HG03565 (cell line): ENCODE measurements around the gene TFDP3.

ENCODE experiments used
- ATAC-seq: cut with Tn5 transposase; IDR thresholded peaks from one replicate; pipeline ENCODE4 v1.9.1; 2021; ENCODE audit warnings: mild to moderate bottlenecking, moderate library complexity; ENCODE audit not compliant: unreplicated experiment

TFDP3 gene

DNA sequence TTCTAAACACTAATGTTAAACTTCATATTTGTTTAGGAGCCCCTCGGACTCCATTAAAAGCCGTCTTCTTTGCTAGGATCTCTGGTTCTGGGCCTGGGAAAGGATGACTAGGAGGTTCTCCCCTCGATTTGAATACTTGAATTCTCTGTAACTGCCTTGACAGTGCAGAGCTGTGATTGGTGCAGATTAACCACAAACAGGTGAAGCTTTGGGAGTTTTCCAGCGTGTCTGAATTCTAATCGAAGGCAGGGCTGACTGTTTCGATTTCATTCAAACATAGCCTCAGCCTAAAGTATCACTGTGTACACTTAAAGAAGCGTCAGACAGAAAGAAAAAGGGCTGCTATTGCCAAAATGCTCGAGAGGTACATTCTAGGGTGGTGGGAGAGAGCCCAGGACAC lies 29.0 kb downstream of the TFDP3 start:
- ATAC-seq = no peak

DNA sequence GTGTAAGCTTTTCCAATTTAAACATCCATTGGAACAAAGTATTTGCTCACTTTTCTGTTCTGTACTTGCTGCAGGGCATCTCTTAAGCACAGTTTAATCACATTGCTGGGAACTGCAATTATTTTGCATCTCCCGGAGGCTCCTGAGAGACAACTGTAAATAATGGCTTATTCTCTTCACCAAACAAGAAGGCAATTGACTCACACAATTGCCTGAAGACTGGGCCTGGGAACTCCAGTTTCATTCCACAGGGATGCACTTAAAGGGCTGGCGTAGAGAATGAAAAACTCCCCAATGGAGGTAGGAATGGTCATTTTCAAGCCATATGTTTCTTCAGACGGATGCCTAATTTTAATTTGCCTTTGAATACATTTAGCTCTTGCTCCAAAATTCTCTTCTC lies 29.5 kb downstream of the TFDP3 start:
- ATAC-seq = no peak

DNA sequence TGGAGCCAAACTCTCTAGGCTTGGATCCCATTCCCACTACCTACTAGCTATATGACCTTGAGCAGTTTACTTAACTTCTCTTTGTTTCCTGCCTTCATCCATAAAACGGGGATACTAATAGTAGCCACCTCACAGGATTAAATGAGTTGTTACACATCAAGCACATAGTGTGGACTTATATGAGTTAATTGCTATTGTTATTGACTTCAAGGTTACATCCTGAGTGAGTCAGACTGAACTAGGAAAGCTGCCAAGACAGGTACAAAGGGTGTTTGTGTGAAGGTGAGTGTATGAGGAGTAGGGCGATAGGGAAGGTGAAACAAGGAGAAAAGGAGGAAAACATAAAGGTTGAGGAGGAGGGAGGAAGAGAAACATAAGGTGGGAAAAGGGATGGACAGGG lies 32.2 kb downstream of the TFDP3 start:
- no peak for ATAC-seq

DNA sequence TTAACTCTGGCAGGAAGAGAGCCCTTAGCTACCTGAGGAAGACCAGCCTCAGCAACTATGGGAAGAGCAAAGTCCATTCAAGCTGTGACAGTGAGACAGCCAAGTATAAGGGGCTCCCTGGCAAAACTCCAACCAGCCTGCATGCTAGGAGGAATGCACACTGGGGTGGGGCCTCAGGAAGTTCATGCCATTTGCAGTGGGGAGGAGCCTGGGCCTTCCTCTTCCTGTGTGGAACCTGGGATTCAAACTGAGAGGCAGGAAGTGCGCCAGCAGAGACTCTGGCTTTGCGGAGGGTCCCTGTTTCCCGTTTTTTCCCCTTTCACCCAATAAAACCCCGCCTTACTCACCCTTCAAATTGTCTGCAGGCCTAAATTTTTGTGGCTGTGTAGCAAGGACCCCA lies 33.0 kb downstream of the TFDP3 start:
- no peak for ATAC-seq

DNA sequence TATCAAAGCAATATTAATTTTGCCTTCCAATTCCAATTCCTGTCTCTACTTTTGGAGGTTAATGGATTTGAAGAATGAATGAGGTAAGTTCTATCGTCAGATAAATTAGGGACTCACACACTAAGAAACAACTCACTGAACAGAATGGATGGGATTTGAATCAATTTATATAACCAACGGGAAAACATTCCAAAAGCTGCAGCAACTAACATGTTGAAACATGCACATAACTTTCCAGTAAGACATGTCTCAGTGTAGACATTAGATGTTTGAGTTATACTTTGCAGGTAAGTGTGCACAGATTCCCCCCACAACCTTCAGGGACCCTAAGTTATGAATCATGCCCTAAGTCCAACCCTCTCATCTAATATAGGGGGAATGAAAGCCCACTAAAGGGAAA lies 34.3 kb downstream of the TFDP3 start:
- no peak for ATAC-seq

DNA sequence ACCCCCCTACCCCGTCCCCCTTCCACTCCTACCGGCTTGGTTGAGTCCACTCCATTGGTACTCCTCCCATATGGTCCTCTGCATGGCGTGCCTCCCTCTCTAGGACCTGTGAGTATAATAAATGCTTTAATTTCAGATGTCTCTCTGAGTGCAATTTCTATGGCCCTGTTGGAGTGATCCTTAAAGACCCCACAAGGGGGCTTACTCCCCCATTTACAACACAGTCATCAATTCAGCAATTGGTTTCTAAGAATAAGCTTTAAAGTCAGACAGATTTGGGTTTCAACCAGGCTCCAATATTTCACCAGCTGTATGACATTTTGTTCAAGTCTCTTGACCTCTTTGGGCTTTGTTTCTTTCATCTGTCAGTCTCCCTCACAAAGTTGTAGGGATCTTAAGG lies 38.7 kb downstream of the TFDP3 start:
- ATAC-seq = no peak

DNA sequence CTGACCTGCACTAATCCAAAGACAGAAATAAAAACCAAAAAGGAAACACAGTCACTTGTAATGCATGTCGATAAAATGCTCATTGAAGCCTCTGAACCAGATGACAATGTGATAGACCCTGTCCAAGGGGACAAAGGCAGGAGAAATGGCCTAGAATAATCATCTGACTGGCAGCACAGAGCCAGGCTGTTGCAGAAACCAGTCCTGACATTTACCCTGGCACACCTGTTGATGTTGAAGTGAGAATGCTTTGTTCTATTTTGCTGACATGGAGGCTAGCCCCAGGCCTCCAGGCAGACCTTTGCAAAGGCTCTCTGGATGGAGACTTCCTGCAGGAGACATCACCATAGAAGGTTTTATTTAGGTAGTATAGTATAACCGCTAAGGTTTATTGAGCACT lies 41.0 kb downstream of the TFDP3 start:
- no peak for ATAC-seq

DNA sequence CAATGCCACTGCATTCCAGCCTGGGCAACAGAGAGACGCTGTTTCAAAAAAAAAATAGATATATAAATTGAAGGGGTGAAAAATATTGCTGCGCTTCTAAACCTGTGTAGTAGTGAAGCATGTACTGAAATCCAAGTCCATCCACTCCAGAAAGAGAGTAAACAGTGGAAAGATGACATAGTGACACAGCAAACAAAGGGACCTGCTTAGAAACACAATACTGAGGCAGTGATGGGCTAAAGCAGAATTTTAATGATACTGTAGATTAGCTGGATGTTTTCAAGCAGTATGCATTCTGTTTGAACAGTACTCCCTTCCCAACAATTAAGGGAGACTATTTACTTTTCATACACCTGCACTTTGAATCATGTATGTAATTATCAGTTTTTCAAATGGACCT lies 42.5 kb downstream of the TFDP3 start:
- no peak for ATAC-seq

DNA sequence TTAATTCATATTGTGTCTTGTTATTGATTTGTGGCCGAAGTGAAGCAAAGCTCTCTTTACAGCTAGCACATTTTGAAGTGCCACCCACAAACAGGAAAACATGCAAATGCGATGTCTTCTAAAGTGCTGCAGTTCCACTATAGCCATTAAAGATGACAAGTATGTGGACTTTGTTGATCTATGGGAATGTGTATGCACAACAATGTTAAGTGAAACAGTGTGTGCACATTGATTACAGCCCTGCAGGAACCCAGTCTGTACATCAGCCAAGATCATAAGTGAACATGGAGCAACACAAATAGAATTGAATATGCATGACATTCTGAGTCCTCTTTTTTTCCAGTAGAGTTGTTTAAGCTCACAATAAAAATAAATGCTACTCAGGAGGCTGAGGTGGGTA lies 43.0 kb downstream of the TFDP3 start:
- no peak for ATAC-seq

DNA sequence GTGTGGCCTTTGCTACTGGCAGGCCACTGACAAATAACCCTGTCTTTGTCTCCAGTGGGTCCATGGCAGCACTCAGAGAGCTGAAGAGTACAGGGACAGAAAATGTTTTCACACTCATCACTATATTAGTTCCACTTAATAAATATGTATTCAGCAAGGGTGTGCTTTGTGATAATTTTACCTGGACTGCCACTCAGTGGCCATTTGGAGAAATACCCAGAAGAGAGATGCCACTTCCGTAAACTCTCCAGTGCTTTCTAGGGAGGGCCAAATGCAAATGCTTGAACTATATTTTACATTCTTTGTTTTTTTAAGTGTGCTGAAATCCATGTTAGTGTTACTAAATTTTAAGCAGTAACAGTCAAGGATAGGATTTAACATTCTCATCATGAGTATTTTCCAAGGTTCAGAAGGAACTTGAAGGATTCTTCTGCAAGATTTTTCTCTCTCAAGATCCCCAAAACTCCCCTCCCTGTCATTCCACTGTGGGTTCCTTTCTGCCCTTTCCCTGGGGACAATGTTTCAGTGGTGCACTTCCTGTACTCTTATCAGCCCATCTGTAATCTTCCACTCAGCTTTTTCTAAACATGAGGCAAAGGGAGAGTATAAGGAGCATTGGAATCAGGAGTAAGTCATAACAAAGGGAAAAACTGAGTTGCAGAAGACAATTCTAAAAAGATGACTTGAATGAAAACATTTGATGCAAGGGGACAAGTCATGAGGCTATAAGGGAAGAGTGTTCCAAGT lies 46.0 kb downstream of the TFDP3 start:
- ATAC-seq = peak; percentile 43
